Measurements from ENCODE around the gene TENM4. TPM values are rescaled to one million over a fixed set of nuclear protein-coding genes. Genes with fewer than 3 reads are reported as not detected.

The TENM4 gene
- total RNA-seq, 2 donors from 2014 or later = 68.2 to 130 TPM

DNA sequence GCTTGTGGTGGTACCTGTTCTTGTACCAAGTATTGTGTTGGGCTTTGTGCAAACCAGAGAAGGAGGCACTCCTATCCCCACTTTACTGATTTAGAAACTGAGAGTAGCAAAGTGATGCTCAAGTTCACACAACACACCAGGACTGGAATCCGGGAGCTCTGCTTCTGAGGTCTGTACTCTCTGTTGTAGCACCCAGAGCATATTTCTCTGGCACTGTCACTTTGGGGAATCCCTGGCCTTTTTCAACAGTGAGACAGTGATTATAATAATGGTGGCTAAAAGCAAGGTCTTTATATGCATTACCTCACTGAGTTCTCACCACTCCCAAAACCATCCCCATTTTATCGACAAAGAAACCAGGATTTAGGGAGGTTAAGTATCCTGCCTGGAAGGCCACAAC is 362.4 kb downstream of the TENM4 start:
- Mint-ChIP-seq H3K4me1 (peaks cover 20% of the 10 kb centered on the region), H3K9me3 (peaks cover 9% of the 10 kb centered on the region), H3K27me3 (ENCODE audit: insufficient read depth) (no peaks in the 10 kb centered on the region), H3K36me3 (ENCODE audit: low read depth) (peaks cover 24% of the 10 kb centered on the region), H3K27ac (no peak overlapping the region), H3K4me3 (no peak overlapping the region)
- H3K4me3 ChIP-seq (ENCODE audit: low read length) = no peak overlapping the region
- H3K9ac ChIP-seq (ENCODE audit: extremely low read depth, low read length, poor library complexity, severe bottlenecking) = no peak overlapping the region
- no peak for DNase-seq
- H3K27ac ChIP-seq (ENCODE audit: low read depth, low read length) = no peak overlapping the region
- H3K27me3 ChIP-seq (ENCODE audit: control insufficient read depth, insufficient read depth, low read length, poor library complexity, severe bottlenecking) = no peaks in the 10 kb centered on the region
- TF ChIP-seq, protein P1, sequence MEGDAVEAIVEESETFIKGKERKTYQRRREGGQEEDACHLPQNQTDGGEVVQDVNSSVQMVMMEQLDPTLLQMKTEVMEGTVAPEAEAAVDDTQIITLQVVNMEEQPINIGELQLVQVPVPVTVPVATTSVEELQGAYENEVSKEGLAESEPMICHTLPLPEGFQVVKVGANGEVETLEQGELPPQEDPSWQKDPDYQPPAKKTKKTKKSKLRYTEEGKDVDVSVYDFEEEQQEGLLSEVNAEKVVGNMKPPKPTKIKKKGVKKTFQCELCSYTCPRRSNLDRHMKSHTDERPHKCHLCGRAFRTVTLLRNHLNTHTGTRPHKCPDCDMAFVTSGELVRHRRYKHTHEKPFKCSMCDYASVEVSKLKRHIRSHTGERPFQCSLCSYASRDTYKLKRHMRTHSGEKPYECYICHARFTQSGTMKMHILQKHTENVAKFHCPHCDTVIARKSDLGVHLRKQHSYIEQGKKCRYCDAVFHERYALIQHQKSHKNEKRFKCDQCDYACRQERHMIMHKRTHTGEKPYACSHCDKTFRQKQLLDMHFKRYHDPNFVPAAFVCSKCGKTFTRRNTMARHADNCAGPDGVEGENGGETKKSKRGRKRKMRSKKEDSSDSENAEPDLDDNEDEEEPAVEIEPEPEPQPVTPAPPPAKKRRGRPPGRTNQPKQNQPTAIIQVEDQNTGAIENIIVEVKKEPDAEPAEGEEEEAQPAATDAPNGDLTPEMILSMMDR (conservative IDR thresholded peaks at IDR 0.05) = no peak
- H3K4me1 ChIP-seq (ENCODE audit: control insufficient read depth, insufficient read depth, low read length) = peaks cover 14% of the 10 kb centered on the region
- no peaks in the 10 kb centered on the region for H3K36me3 ChIP-seq (ENCODE audit: control insufficient read depth, insufficient read depth, low read length)
- peaks cover 5% of the 10 kb centered on the region for H3K9me3 ChIP-seq (ENCODE audit: control insufficient read depth, low read length)
- 94% methylated on average over 2 of the region's 2 CpGs; no CpG with 5 or more reads in 1 of the 2 experiments for WGBS, 2 experiments (ENCODE audit: insufficient coverage in 1 of 2, insufficient read length in 1 of 2)

DNA sequence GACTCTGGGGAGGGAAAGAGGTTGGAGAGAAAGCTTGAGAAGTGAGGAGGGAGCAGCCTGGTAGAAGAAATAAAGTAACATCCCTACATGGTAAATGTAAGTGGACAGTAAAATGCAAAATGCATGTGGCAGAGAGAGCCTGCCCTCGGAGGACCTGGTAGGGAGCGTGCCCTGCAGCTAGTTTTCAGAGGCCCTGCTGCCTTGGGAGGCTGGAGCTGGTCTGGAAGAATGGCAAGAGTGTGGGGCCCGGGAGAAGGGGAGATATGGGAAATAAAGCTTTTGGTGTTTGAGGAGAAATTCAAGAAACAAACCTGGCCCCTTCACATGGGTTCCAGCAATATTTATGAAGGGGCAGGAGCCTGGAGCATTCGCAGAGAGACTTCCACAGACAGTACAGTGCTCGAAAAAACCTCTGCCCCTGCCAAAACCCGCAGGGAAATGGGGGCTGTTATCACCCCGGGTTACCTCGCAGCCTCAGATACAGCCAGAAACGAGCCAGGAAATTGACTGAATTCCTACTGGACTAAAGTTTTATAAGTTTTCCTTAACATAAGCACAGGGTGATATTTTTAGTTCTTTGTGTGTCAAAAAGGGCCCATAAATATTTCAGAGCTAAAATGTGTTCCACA is 363.0 kb downstream of the TENM4 start:
- TF ChIP-seq, protein P1 (conservative IDR thresholded peaks at IDR 0.05) = no peak
- WGBS, 2 experiments (ENCODE audit: insufficient coverage in 1 of 2, insufficient read length in 1 of 2) = 89 to 92% methylated on average over 7 to 9 of the region's 9 CpGs
- no peaks in the 10 kb centered on the region for H3K36me3 ChIP-seq (ENCODE audit: control insufficient read depth, insufficient read depth, low read length)
- peaks cover 5% of the 10 kb centered on the region for H3K9me3 ChIP-seq (ENCODE audit: control insufficient read depth, low read length)
- H3K27me3 ChIP-seq (ENCODE audit: control insufficient read depth, insufficient read depth, low read length, poor library complexity, severe bottlenecking) = no peaks in the 10 kb centered on the region
- peaks cover 9% of the 10 kb centered on the region for H3K9me3 Mint-ChIP-seq
- H3K36me3 Mint-ChIP-seq (ENCODE audit: low read depth) = peaks cover 24% of the 10 kb centered on the region
- H3K27ac Mint-ChIP-seq = no peak overlapping the region
- no peak overlapping the region for H3K4me3 ChIP-seq (ENCODE audit: low read length)
- peaks cover 14% of the 10 kb centered on the region for H3K4me1 Mint-ChIP-seq
- H3K27ac ChIP-seq (ENCODE audit: low read depth, low read length) = peak overlapping the region; percentile 3
- peaks cover 11% of the 10 kb centered on the region for H3K4me1 ChIP-seq (ENCODE audit: control insufficient read depth, insufficient read depth, low read length)
- DNase-seq = no peak
- H3K9ac ChIP-seq (ENCODE audit: extremely low read depth, low read length, poor library complexity, severe bottlenecking) = no peak overlapping the region
- no peak overlapping the region for H3K4me3 Mint-ChIP-seq
- no peaks in the 10 kb centered on the region for H3K27me3 Mint-ChIP-seq (ENCODE audit: insufficient read depth)

DNA sequence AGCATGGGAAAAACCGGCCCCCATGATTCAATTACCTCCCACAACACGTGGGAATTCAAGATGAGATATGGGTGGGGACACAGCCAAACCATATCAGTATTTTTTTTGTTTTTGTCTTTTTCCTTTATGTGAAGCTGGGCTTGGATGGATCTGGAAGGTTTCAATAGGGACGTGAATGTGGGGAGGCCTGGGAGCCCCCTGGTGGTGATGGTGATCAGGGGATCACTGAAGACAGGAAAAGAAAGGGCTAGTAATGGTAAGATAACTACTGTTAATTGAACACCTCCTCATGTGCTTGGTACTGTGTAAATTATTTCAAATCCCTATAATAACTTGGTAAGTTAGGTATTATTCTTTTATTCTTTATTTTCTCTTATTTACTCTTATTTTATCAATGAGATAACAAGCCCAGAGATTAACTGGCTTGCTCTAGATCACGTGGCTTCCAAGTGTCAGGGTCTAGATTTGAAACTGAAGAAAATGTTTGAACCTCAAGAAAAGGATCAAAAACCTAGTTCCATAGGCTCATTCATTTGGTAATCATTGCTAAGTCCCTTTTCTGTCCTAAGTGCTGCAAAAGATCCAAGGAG is 364.2 kb downstream of the TENM4 start:
- whole genome bisulfite sequencing, 2 experiments (ENCODE audit: insufficient coverage in 1 of 2, insufficient read length in 1 of 2) = 88 to 95% methylated on average over 1 to 4 of the region's 4 CpGs
- peak; percentile 77 for DNase-seq
- Mint-ChIP-seq H3K9me3 (peaks cover 9% of the 10 kb centered on the region), H3K36me3 (ENCODE audit: low read depth) (peaks cover 24% of the 10 kb centered on the region), H3K4me3 (no peak overlapping the region), H3K27ac (no peak overlapping the region), H3K27me3 (ENCODE audit: insufficient read depth) (no peaks in the 10 kb centered on the region), H3K4me1 (peaks cover 14% of the 10 kb centered on the region)
- H3K9me3 ChIP-seq (ENCODE audit: control insufficient read depth, low read length) = peaks cover 5% of the 10 kb centered on the region
- peaks cover 7% of the 10 kb centered on the region for H3K4me1 ChIP-seq (ENCODE audit: control insufficient read depth, insufficient read depth, low read length)
- H3K9ac ChIP-seq (ENCODE audit: extremely low read depth, low read length, poor library complexity, severe bottlenecking) = no peak overlapping the region
- H3K27me3 ChIP-seq (ENCODE audit: control insufficient read depth, insufficient read depth, low read length, poor library complexity, severe bottlenecking) = no peaks in the 10 kb centered on the region
- TF ChIP-seq, protein P1 (conservative IDR thresholded peaks at IDR 0.05) = peak; percentile 79
- H3K4me3 ChIP-seq (ENCODE audit: low read length) = no peak overlapping the region
- no peaks in the 10 kb centered on the region for H3K36me3 ChIP-seq (ENCODE audit: control insufficient read depth, insufficient read depth, low read length)
- H3K27ac ChIP-seq (ENCODE audit: low read depth, low read length) = no peak overlapping the region

Measured in endodermal cell (in vitro differentiated cells).